Muscle of back (tissue), 11 donors: ENCODE results near the gene NOP9. TPM values are rescaled to one million over a fixed set of nuclear protein-coding genes. Genes with fewer than 3 reads are reported as not detected.

Experiments
- DNase-seq, 3 donors: peaks; one replicate each; pipeline versions ENCODE4 v3.0.0 to v3.0.0-alpha.2; 2013
- polyA plus RNA-seq, 10 donors: library from polyadenylated mRNA; unstranded; fragments of 120-200 nt; gene quantifications; one replicate each; pipeline ENCODE4 v1.2.1, GENCODE V29; 2013; ENCODE audit not compliant: insufficient read length in 10 of 10

The NOP9 gene
- polyA plus RNA-seq, 10 donors = 18.6 to 24.6 (median 20.0) TPM

DNA sequence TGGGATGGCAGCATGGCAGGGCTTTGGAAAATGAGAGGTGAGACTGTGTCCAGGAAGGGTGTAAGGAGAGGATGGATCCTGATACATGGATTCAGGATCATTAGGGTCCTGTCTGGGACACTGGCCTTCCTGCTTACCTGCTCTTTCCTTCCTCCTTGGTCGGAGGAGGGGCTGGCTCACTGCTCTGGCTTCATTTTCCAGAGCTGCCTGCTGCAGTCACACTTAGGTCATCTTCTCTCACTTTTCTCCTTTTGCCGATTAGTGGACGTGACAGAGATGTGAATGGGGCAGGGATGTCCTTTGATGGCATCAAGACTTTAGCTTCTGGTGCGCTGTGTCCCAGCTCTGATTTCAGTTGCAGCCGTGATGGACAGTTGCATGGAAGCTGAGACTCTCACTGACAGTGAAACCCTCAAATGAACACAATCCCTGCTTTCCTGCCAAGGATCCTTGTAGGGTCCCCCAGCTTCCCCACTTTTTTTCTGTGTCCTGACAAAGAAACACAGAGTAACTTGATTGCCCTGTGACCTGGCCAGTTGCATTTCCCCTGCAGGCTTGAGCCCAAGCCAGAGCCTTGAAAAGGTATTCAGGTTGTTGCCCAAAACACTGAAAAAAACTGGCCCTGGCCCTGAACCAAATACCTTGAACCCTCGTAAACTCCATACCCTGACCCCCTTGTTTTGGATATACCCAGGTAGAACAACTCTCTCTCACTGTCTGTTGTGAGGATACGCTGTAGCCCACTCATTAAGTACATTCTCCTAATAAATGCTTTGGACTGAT, 8.9 kb downstream of the NOP9 start:
- DNase-seq = no peak

DNA sequence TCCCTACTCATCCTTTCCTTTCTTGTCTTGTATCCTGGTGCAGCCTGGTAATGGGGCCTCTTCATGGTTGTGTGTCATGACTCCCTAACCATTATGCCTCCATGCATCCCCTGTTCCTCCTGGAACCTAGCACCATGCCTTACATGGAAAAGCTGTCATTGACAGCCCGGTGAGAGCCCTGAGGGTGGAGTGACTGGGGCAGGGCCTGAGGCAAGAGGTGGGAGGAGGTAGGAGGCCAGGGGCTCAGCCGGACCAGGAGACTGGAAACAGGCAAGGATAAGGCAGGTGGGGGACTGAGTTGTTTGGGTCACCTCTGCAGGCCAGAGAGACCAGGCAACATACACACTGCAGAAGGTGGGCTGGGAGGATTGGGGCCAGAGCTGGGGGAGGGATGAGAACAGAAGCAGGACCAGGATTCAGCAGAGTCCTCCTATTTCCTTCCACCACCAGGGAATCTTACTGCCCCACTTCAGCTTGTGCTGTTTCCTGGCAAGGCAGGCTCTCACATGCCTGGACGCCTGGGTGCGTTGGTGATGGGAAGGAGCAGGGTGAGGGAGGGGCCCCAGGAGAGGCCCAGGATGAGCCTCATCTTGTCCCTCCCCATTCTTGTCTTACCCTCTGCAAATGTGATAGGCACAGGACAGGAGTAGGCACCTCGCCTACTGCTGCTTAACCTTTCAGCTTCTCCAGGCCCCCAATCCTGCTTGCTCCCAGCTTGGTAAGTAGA, 10.1 kb downstream of the NOP9 start, which contains the start of gene LTB4R2:
Gene LTB4R2, plus strand, starts transcription at position 603 of the 727 bp plus-strand sequence. CDS start 525 bp downstream, outside the sequence.
- DNase-seq = no peak

DNA sequence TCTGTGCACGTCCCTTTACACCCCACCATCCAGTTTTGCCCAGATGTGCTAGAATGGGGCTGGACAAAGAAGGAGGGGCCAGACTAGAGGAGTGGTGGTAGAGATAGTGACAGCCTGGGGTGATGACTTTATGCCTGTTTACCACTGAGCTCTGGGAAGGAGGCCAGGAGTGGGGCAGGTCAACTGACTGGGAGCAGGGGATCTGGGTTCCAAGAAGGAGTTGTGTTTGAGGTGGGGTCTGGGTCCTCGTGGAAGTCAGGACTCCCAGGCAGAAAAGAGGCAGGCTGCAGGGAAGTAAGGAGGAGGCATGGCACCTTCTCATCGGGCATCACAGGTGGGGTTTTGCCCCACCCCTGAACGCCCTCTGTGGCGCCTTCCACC, 10.6 kb downstream of the NOP9 start:
- DNase-seq = no peak

DNA sequence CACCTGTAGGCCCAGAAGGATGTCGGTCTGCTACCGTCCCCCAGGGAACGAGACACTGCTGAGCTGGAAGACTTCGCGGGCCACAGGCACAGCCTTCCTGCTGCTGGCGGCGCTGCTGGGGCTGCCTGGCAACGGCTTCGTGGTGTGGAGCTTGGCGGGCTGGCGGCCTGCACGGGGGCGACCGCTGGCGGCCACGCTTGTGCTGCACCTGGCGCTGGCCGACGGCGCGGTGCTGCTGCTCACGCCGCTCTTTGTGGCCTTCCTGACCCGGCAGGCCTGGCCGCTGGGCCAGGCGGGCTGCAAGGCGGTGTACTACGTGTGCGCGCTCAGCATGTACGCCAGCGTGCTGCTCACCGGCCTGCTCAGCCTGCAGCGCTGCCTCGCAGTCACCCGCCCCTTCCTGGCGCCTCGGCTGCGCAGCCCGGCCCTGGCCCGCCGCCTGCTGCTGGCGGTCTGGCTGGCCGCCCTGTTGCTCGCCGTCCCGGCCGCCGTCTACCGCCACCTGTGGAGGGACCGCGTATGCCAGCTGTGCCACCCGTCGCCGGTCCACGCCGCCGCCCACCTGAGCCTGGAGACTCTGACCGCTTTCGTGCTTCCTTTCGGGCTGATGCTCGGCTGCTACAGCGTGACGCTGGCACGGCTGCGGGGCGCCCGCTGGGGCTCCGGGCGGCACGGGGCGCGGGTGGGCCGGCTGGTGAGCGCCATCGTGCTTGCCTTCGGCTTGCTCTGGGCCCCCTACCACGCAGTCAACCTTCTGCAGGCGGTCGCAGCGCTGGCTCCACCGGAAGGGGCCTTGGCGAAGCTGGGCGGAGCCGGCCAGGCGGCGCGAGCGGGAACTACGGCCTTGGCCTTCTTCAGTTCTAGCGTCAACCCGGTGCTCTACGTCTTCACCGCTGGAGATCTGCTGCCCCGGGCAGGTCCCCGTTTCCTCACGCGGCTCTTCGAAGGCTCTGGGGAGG, 11.3 kb downstream of the NOP9 start, which contains the start of gene LTB4R:
Gene LTB4R, plus strand, starts transcription at position 857 of the 959 bp plus-strand sequence. CDS start 4,150 bp downstream, outside the sequence.
- DNase-seq = peak; percentile 53 to 92 (median 68)

DNA sequence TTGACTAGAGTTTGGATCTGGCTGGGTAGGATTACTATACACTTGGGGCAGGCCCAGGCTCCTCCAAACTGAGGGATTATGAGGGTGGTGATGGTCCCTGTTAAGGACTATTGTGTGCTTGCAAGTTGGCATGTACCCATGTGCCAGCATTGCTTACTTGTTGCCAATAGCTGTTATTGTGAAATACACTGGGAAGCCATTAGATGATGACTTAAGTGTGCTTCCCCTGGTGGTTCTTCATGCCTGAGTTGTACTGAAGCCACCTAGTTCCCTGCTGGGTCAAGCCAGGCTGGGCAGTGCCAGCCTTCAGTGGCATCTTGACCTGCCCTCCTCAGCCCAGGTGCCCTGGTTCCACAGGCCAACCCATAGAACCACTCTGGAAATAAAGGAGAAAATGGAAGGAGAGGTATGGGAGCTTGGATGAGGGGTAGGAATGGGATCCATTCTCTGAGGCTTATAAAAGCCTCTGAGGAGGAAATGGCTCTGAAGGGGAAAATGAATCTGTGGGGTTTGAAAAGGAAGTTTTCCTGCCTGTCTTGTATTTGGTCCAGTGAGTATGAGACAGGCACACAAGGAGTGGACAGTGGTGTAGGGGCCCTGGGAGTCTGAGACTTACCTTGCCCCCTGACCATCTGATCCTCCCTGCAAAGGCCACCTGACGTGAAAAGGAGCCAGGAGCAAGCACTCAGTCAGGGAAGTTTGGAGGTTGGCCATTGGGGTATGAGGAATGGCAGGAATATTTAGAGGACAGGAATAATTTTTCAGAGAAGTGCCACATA, 12.4 kb downstream of the NOP9 start:
- no peak for DNase-seq

DNA sequence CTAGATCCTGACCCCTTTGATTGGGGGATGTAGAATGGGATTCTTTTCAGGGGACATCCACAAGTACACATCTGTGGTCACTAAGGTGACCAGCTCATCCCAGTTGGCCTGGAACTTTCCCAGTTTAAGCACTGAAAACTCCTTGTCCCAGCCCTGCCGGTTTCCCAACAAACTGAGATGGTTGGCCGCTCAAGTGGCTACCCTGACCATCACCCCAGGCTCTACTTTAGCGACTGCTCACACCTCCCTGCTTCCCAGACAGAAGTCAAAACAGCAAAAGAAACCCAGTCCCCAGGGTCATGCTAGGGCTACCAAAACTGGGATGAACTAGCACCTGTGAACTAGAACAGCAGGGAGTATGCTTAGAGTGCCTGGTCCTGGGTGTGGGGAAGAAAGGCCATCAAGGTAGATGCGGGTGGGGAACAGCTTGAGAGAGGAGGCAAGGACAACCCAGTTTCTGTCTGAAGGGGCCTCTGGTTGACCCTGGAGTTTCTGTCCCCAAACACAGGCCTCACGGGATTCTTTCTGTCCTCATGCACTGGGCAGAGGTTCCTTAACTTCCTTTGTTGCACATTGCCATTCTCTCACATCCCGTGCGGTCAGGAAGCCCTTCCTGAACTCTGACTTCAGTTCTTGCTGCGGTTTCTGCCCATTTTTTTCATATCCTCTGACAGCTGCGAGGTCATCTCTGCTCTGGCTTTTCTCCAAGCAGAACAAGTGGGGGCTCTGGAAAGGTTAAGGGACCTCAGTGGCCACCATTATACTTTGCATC, 13.3 kb downstream of the NOP9 start:
- peak in 1 of 3 donors; percentile 54 for DNase-seq

DNA sequence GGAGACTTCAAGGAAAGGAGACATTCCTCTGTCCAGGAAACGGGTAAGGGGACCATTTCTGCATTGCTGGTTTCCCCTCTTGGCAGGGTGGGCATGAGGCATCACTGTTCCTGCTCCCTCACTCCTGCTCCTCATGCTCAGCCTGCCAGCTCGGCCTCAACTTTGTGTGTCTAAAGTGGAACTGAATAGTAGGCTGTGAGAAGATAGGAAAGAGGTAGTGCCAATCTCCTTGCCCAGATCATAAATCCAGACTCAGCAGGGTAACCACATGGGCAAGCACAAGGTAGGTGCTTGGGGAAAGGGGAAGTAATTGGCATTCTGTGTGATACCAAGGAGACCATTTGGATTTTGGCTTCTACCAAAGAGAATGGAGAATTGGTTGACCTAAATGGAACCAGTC, 14.3 kb downstream of the NOP9 start:
- no peak for DNase-seq

DNA sequence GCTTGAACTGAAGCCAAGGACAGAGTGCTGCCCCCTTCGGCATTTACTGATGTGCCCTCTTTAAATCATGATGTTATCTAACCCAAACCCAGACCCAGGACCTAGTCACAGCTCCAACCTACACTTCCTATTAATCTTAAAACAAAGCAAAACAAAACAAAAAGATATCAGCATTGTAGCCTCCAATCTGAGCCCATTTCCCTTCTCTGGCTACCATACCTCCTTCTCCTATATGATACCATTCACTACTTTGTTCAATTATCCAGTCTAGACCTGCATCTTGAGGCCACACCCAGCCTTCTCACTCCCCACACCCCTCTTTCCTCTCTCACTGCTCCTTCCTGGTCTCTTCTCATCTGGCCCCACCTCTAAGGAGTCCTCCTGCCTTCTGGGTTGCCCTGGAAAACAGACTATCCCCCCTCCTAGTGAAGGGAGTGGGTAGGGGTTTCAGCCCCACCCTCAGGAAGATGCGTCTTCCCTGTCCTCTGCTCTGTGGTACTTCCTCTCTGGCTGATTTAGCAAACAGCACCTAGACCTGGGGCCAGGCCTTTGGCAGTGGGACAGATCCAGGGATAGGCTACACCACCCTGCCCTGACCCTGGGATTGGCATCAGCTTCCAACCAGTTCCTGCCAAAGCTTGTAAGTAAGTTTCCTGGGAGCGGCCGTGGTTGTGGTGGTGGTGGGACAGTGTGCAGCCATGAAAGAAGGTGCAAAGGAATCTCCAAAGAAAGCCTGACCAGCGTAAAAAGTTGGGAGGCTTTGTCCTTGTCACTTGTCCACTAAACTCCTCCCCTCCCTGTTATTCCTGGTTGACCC, 14.9 kb downstream of the NOP9 start:
- no peak for DNase-seq

DNA sequence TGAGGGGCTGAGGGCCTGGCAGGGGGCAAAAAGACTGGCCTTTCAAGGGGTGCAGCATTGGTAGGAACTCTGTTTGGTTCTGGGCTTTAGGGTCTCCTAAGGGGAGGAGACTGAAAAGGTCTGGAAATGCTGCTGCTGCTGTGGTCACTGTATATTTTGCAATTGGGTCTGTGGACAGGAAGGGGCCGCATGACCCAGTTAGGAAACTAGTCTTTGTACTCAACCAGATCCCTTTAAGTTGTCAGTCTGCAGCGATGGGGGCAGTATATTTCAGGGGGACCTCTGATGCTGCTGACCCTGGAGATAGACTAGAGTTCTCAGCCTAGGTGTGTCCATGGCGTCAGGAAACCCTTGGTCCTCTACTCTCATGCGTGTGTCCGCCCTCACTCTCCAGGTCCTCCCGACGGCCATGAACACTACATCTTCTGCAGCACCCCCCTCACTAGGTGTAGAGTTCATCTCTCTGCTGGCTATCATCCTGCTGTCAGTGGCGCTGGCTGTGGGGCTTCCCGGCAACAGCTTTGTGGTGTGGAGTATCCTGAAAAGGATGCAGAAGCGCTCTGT, 15.7 kb downstream of the NOP9 start:
- DNase-seq = no peak

DNA sequence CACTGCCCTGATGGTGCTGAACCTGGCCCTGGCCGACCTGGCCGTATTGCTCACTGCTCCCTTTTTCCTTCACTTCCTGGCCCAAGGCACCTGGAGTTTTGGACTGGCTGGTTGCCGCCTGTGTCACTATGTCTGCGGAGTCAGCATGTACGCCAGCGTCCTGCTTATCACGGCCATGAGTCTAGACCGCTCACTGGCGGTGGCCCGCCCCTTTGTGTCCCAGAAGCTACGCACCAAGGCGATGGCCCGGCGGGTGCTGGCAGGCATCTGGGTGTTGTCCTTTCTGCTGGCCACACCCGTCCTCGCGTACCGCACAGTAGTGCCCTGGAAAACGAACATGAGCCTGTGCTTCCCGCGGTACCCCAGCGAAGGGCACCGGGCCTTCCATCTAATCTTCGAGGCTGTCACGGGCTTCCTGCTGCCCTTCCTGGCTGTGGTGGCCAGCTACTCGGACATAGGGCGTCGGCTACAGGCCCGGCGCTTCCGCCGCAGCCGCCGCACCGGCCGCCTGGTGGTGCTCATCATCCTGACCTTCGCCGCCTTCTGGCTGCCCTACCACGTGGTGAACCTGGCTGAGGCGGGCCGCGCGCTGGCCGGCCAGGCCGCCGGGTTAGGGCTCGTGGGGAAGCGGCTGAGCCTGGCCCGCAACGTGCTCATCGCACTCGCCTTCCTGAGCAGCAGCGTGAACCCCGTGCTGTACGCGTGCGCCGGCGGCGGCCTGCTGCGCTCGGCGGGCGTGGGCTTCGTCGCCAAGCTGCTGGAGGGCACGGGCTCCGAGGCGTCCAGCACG, 16.4 kb downstream of the NOP9 start:
- DNase-seq = peak in 1 of 3 donors; percentile 60

DNA sequence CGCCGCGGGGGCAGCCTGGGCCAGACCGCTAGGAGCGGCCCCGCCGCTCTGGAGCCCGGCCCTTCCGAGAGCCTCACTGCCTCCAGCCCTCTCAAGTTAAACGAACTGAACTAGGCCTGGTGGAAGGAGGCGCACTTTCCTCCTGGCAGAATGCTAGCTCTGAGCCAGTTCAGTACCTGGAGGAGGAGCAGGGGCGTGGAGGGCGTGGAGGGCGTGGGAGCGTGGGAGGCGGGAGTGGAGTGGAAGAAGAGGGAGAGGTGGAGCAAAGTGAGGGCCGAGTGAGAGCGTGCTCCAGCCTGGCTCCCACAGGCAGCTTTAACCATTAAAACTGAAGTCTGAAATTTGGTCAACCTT, 16.9 kb downstream of the NOP9 start:
- no peak for DNase-seq

DNA sequence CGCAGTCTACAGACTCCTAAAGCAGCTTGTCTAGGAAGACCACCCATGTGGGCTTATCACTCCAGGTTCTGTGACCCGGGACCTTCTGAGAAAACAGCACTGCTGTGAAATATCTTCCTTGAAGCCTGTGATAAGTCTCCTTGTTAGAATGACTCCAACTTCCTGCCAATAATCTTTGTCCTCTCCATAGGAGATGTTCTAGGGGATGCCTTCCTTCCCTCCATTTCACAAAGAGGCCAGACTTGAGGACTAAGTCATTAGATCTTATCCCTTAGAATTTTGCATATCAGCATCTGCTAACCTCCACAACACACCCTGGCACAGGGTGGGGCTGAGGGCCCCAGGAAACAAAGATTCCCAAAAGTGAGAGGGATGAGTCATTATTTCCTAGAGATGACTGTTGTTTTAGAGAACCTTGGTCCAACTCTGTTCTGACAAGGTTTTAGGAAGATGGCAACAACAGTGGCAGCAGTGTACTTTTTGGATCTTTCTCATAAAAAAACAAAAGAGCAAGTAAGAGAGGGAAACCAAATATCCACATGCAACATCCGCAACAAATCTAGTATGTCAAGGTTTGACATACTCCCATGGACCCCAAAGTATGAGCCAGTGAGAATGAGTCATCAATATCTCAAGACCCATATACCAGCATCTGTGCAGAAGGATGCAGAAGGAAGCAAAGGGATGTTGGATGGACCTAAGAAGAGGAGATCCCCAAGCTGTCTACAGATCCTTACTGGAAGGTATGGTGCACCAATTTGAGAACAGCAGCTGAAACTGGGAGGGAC, 17.7 kb downstream of the NOP9 start:
- no peak for DNase-seq

DNA sequence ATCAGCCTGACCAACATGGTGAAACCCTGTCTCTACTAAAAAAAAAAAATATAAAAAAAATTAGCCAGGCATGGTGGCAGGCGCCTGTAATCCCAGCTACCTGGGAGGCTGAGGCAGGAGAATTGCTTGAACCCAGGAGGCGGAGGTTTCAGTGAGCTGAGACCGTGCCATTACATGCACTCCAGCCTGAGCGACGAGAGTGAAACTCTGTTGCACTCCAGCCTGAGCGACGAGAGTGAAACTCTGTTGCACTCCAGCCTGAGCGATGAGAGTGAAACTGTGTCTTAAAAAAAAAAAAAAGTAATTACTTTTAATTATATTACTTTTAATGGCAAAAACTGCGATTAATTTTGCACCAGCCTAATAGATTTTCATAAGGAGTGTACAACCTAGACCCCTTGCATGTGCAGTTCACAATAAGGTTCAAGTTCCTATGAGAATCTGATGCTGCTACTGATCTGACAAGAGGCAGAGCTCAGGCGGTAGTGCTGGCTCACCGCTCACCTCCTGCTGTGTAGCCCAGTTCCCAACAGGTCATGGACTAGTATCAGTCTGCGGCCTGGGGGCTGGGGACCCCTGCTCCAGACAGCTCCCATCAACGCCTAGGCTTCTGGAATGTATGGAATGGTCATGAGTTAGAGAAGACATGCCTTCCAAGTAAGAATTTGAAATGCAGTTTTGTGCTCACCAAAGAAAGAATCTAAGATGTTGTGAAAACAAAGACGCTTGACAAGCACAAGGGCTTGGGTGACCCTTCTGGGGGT, 21.7 kb downstream of the NOP9 start:
- no peak for DNase-seq

DNA sequence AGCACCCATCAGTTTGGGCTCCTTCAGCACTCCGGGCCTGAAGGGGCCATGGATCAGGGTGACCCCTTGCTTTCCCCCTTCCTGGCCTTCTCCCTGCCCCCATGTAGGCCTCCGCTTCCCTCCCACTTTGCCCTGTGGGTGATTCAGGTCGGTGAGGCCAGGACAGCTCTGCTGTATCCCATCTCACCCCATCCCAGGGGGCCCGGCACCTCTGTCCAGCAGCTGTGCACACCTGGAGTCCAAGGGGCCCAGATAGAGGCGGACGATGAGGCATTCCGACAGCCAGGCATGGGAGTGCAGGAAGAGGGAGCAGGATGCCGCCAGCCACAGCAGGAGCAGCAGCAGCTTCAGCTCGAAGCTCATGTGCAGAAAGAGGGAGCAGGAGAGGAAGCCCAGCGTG, 23.0 kb downstream of the NOP9 start:
- no peak for DNase-seq

DNA sequence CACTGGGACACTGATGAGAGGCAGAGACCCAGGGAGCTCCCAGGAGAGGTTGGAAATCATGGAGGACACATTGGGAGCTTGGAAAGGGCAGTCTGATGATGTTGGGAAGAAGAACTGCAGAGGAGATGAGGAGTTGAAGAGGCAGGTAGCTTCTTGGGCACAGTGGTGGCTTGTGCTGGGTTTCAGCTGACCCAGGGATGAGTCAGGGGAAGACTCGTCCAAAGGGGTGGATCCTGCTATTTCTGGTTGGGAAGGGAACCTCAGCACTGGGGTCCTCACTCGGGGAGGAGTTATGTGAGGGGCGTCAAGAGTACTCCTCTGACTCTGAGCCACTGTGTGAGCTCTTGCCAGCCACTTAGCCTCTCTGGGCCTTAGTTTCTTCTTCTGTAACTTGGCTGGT, 23.7 kb downstream of the NOP9 start:
- DNase-seq = no peak

DNA sequence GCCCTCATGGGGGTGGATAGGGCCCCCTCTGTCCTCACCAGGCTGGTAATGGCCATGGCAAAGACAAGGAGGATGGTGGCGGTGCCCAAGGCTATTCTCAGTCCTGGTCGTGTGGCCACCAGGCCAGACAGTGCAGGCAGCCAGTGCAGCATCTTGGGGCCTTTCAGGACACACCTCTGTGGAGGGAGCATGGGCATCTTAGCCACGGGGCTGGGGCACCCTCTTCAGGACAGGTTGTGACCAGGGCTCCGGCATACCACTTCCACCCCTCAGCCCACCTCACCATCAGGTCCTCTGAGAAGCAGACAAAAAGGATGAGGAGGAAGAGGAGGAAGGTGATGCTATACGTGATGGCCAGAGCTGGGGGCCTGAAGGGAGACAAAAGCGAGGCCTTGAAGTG, 24.4 kb downstream of the NOP9 start:
- DNase-seq = no peak
